Measurements from ENCODE around the gene PHLDB2. TPM values are rescaled to one million over a fixed set of nuclear protein-coding genes. Genes with fewer than 3 reads are reported as not detected.

The PHLDB2 gene
- total RNA-seq, 1 experiment from 2014 or later = 143 TPM

DNA sequence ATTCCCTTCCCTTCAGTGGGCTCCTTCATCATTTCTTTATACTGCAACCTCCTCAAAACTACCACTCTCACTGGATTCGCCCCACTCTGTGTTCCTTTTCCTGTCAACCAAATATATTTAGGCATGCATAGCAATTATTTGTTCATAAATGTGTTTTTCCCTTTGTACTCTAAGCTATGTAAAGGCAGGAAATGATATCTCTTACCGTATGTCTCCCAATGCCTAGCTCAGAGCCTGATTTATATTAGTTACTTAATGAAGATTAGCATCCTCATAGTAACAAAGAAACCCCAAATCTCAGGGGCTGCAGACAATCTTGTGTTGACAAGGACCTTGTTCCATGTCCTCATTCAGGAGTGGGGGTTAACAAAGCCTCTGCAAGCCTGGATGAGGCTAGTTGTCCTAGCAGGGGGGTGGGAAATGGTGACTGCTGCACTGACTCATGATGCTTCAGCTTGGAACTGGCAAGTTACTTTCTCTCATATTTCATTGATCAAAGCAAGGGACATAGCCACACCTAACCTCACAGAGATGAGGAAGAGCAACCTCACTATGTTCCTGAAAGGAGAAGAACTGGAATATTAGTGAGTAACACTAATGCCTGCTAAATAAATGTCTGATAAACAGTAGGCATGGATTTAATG lies 15.2 kb downstream of the PHLDB2 start:
- Histone ChIP-seq H3K36me3 (ENCODE audit: control insufficient read depth in 1 of 2, insufficient read depth in 2 of 2, low read length in 2 of 2) (peaks cover 0 to 4% of the 10 kb centered on the region in 2 experiments; a peak in 1 of 4 replicates), H3K9ac (ENCODE audit: low read length) (peak overlapping the region; percentile 44), H3K9me2 (ENCODE audit: insufficient read depth) (no peaks in the 10 kb centered on the region), H4K20me1 (ENCODE audit: insufficient read depth) (no peaks in the 10 kb centered on the region), H3K4me2 (ENCODE audit: low read length) (peak overlapping the region; percentile 72), H3K27me3 (ENCODE audit: insufficient read depth, low read length) (no peaks in the 10 kb centered on the region), H3K27ac (ENCODE audit: low read depth, low read length) (peak overlapping the region; percentile 32; the same call in 1 of the 2 replicates), H3K4me3 (replicated peaks in 1 of 2; ENCODE audit: low read depth in 1 of 2, low read length in 2 of 2) (peak overlapping the region in 1 of 2 experiments; percentile 26; a peak in 2 of 4 replicates), H3K9me3 (ENCODE audit: control insufficient read depth in 1 of 2, insufficient read depth in 1 of 2, low read depth in 1 of 2, low read length in 2 of 2) (no peaks in the 10 kb centered on the region), H3K79me2 (ENCODE audit: insufficient read depth, low read length) (peaks cover 88% of the 10 kb centered on the region), H3K4me1 (ENCODE audit: control insufficient read depth in 1 of 2, insufficient read depth in 2 of 2, low read length in 2 of 2) (peaks cover 51 to 69% of the 10 kb centered on the region in 2 experiments), H2AFZ (ENCODE audit: low read depth, low read length, poor library complexity, severe bottlenecking) (no peak overlapping the region)
- BruUV-seq (replicated peaks) = no TSS peak
- DNase-seq (ENCODE audit: low read depth, low spot score) = peak; percentile 93
- ChIA-PET POLR2A (interaction anchor here (0.7 to 2.6 kb wide), 9 partner anchors 8 to 104 kb away, joined by 3 to 8 read pairs (median 4); partner anchors contain the start of gene ABHD10), CTCF (interaction anchor here (0.9 to 1.8 kb wide), 8 partner anchors 14 to 178 kb away, joined by 3 to 7 read pairs (median 3); partner anchors contain the start of gene PHLDB2), RAD21 (ENCODE audit: low non-redundant PET in 1 of 2, low total read pairs in 2 of 2, uncharacterized antibody in 2 of 2, unreplicated experiment in 2 of 2) (interaction anchor here (0.9 to 1.2 kb wide), 2 partner anchors 13 to 952 kb away, joined by 3 read pairs; no protein-coding TSS in a partner anchor)
- peak; percentile 71 for TF ChIP-seq EGR1 (IDR thresholded peaks at IDR 0.05; ENCODE audit: low read depth)
- TF ChIP-seq ZFX (IDR thresholded peaks at IDR 0.05) = no peak
- TF ChIP-seq, protein P1, sequence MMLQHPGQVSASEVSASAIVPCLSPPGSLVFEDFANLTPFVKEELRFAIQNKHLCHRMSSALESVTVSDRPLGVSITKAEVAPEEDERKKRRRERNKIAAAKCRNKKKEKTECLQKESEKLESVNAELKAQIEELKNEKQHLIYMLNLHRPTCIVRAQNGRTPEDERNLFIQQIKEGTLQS (IDR thresholded peaks at IDR 0.05) = peak; percentile 49; the same call in 1 of the 2 replicates
- peak; percentile 77 for TF ChIP-seq CEBPB (IDR thresholded peaks at IDR 0.05; ENCODE audit: low read depth)
- TF ChIP-seq, protein P2, sequence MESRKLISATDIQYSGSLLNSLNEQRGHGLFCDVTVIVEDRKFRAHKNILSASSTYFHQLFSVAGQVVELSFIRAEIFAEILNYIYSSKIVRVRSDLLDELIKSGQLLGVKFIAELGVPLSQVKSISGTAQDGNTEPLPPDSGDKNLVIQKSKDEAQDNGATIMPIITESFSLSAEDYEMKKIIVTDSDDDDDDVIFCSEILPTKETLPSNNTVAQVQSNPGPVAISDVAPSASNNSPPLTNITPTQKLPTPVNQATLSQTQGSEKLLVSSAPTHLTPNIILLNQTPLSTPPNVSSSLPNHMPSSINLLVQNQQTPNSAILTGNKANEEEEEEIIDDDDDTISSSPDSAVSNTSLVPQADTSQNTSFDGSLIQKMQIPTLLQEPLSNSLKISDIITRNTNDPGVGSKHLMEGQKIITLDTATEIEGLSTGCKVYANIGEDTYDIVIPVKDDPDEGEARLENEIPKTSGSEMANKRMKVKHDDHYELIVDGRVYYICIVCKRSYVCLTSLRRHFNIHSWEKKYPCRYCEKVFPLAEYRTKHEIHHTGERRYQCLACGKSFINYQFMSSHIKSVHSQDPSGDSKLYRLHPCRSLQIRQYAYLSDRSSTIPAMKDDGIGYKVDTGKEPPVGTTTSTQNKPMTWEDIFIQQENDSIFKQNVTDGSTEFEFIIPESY (IDR thresholded peaks at IDR 0.05; ENCODE audit: extremely low read depth, insufficient replicate concordance, low read length) = peak; percentile 80
- peak; percentile 33; the same call in 1 of the 2 replicates for TF ChIP-seq ELF1 (IDR thresholded peaks at IDR 0.05; ENCODE audit: borderline replicate concordance, low read depth)
- no peak for TF ChIP-seq POLR2A (IDR thresholded peaks at IDR 0.05; ENCODE audit: borderline replicate concordance, extremely low read depth, insufficient read depth, insufficient read length)
- TF ChIP-seq TCF7L2 (IDR thresholded peaks at IDR 0.05; ENCODE audit: borderline replicate concordance, extremely low read depth, insufficient read depth, insufficient read length) = peak; percentile 90
- TF ChIP-seq, protein P3, sequence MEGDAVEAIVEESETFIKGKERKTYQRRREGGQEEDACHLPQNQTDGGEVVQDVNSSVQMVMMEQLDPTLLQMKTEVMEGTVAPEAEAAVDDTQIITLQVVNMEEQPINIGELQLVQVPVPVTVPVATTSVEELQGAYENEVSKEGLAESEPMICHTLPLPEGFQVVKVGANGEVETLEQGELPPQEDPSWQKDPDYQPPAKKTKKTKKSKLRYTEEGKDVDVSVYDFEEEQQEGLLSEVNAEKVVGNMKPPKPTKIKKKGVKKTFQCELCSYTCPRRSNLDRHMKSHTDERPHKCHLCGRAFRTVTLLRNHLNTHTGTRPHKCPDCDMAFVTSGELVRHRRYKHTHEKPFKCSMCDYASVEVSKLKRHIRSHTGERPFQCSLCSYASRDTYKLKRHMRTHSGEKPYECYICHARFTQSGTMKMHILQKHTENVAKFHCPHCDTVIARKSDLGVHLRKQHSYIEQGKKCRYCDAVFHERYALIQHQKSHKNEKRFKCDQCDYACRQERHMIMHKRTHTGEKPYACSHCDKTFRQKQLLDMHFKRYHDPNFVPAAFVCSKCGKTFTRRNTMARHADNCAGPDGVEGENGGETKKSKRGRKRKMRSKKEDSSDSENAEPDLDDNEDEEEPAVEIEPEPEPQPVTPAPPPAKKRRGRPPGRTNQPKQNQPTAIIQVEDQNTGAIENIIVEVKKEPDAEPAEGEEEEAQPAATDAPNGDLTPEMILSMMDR (IDR thresholded peaks at IDR 0.05 in 2 of 3, conservative IDR thresholded peaks at IDR 0.05 in 1 of 3; ENCODE audit: borderline replicate concordance in 1 of 3, insufficient read depth in 1 of 3, low read depth in 2 of 3, low read length in 2 of 3) = no peak
- peak; percentile 98 for TF ChIP-seq SP1 (IDR thresholded peaks at IDR 0.05; ENCODE audit: low read depth)
- TF ChIP-seq JUND (IDR thresholded peaks at IDR 0.05) = peak; percentile 99
- peak; percentile 99 for TF ChIP-seq CBX3 (IDR thresholded peaks at IDR 0.05; ENCODE audit: low read depth)
- no peak for TF ChIP-seq EZH2 (IDR thresholded peaks at IDR 0.05)
- peak; percentile 73; the same call in 1 of the 2 replicates for TF ChIP-seq SIN3A (IDR thresholded peaks at IDR 0.05; ENCODE audit: low read depth)
- no peak for TF ChIP-seq EZH2phosphoT487 (IDR thresholded peaks at IDR 0.05; ENCODE audit: borderline replicate concordance)
- peak; percentile 98 for TF ChIP-seq FOSL1 (IDR thresholded peaks at IDR 0.05; ENCODE audit: low read depth)
- peak; percentile 89 for TF ChIP-seq SRF (IDR thresholded peaks at IDR 0.05; ENCODE audit: low read depth)
- TF ChIP-seq YY1 (IDR thresholded peaks at IDR 0.05; ENCODE audit: extremely low read depth, insufficient replicate concordance, low read depth, low read length) = peak; percentile 85
- peak; percentile 79 for TF ChIP-seq POLR2AphosphoS5 (IDR thresholded peaks at IDR 0.05; ENCODE audit: low read depth, low read length)
- TF ChIP-seq, protein P4, sequence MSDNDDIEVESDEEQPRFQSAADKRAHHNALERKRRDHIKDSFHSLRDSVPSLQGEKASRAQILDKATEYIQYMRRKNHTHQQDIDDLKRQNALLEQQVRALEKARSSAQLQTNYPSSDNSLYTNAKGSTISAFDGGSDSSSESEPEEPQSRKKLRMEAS (IDR thresholded peaks at IDR 0.05) = peak; percentile 76
- TF ChIP-seq RAD21 (IDR thresholded peaks at IDR 0.05; ENCODE audit: low read depth) = peak; percentile 29
- intact Hi-C loops (cut with micrococcal nuclease) = loop anchor here (10.0 kb wide), 1 partner anchor 279 kb away; the partner anchor contains the start of gene ZBED2
- peak; percentile 97 for ATAC-seq
